ENCODE measurements around the gene TMEM187. TPM values are rescaled to one million over a fixed set of nuclear protein-coding genes. Genes with fewer than 3 reads are reported as not detected.
A peak's percentile ranks its signal among the peaks of the same experiment; 100 is the strongest.

Gene TMEM187
- total RNA-seq = 1 to 10 TPM; 3.5 to 8.6 (median 4.4) TPM
- polyA plus RNA-seq = 1 to 10 TPM; 3.6 to 9.3 (median 3.7) TPM

- Histone ChIP-seq H3K4me3 (peak within 1 kb of the TSS; percentile 55 to 78 (median 74)), H3K9me3 (no peaks in the 10 kb centered on the region), H3K4me1 (peaks cover 0 to 40% (median 33%) of the 10 kb centered on the region in 4 donors), H3K27me3 (peaks cover 0 to 5% (median 0%) of the 10 kb centered on the region in 3 donors), H3K27ac (peak within 1 kb of the TSS; percentile 97 to 98 (median 98)), H3K36me3 (no peaks in the 10 kb centered on the region)
- peak; percentile 94 for DNase-seq
- intact Hi-C loops (cut with DNase I) = no loop called here
- TF ChIP-seq EP300 (IDR thresholded peaks at IDR 0.05) (no peak), POLR2A (IDR thresholded peaks at IDR 0.05) (no peak), POLR2AphosphoS5 (IDR thresholded peaks at IDR 0.05) (peak; percentile 56 to 76 (median 60))
- TF ChIP-seq, protein P1, sequence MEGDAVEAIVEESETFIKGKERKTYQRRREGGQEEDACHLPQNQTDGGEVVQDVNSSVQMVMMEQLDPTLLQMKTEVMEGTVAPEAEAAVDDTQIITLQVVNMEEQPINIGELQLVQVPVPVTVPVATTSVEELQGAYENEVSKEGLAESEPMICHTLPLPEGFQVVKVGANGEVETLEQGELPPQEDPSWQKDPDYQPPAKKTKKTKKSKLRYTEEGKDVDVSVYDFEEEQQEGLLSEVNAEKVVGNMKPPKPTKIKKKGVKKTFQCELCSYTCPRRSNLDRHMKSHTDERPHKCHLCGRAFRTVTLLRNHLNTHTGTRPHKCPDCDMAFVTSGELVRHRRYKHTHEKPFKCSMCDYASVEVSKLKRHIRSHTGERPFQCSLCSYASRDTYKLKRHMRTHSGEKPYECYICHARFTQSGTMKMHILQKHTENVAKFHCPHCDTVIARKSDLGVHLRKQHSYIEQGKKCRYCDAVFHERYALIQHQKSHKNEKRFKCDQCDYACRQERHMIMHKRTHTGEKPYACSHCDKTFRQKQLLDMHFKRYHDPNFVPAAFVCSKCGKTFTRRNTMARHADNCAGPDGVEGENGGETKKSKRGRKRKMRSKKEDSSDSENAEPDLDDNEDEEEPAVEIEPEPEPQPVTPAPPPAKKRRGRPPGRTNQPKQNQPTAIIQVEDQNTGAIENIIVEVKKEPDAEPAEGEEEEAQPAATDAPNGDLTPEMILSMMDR (IDR thresholded peaks at IDR 0.05) = no peak
- WGBS, 2 donors = 0% methylated on average over 103 of the region's 103 CpGs
Measured at GRCh38 chrX:153972368-153973126, at the start of gene TMEM187. Gene TMEM187 (plus strand): TSS chrX:153972754. CDS start chrX:153982063, 9,309 bp downstream.

DNA sequence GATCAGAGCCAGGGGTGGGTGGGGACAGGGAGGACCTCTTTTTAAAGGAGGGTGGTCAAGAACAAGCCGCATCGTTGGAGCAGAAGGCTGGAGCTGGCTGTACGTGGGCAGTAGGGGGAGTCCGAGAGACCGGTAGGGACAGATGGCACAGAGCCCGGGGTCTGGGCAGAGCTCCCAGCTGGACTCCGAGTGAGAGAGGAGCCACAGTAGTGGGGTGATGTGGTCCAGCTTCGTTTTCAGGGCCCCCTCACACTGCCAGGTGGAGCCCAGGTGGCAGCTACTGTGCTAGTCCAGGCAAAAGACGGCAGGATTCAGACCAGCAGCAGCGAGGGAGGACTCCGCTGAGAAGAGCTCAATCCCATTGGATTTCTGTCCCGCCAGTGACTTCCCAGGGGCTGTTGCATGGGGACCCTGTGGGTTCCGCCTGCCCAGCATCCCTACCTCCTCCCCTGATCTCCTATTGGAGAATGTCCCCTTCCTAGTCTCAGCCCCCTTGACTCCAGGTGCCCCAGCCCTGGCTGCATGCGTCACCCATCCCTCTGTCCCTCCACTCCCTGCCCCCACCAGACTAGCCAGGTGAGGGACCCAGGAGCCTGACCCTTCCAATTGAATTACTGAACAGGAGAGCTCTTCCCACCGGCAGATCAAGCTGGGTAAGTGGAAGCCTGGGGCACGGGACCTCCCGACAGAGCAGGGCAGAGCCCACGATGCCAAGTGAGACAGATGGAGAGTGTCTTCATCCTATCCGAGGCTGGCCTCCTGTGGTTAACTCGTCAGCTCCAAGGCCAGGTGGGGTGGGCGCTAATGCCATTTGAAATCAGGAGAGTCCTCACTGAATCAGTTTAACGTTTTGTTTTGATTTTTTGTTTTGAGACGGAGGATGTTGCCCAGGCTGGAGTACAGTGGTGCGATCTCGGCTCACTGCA, 49.4 kb upstream of the TMEM187 start:
- Histone ChIP-seq H3K36me3 (no peaks in the 10 kb centered on the region), H3K9me3 (no peaks in the 10 kb centered on the region), H3K4me1 (peaks cover 0 to 42% (median 30%) of the 10 kb centered on the region in 4 donors), H3K27me3 (no peaks in the 10 kb centered on the region), H3K4me3 (no peak overlapping the region), H3K27ac (peak overlapping the region in 1 of 4 donors; percentile 11)
- 54 to 60% methylated on average over 25 of the region's 25 CpGs for WGBS, 2 donors
- intact Hi-C loops (cut with DNase I) = loop anchor here (2.0 kb wide), 1 partner anchor 94 kb away; no protein-coding TSS in a partner anchor
- TF ChIP-seq, protein P1 (IDR thresholded peaks at IDR 0.05) = peak; percentile 11 to 49 (median 22)
- TF ChIP-seq POLR2AphosphoS5 (IDR thresholded peaks at IDR 0.05) (peak in 2 of 4 donors; percentile 15 to 17), POLR2A (IDR thresholded peaks at IDR 0.05) (no peak), EP300 (IDR thresholded peaks at IDR 0.05) (no peak)
- DNase-seq = peak; percentile 94

GRCh38 chrX:153924149-153924861, 48.2 kb upstream of the TMEM187 start:
- intact Hi-C loops (cut with DNase I) = no loop called here
- Histone ChIP-seq H3K4me3 (no peak overlapping the region), H3K36me3 (no peaks in the 10 kb centered on the region), H3K27me3 (no peaks in the 10 kb centered on the region), H3K9me3 (no peaks in the 10 kb centered on the region), H3K27ac (peak overlapping the region in 3 of 4 donors; percentile 14 to 44 (median 22)), H3K4me1 (peaks cover 0 to 51% (median 37%) of the 10 kb centered on the region in 4 donors)
- TF ChIP-seq EP300 (IDR thresholded peaks at IDR 0.05) (no peak), POLR2AphosphoS5 (IDR thresholded peaks at IDR 0.05) (no peak), POLR2A (IDR thresholded peaks at IDR 0.05) (no peak)
- TF ChIP-seq, protein P1 (IDR thresholded peaks at IDR 0.05) = no peak
- DNase-seq = no peak
- 19 to 38% methylated on average over 14 of the region's 14 CpGs for WGBS, 2 donors

- DNase-seq = no peak
- H3K9me3 ChIP-seq = no peaks in the 10 kb centered on the region
- no peaks in the 10 kb centered on the region for H3K27me3 ChIP-seq
- H3K4me1 ChIP-seq = peaks cover 0 to 51% (median 38%) of the 10 kb centered on the region in 4 donors
- H3K4me3 ChIP-seq = peak overlapping the region in 3 of 4 donors; percentile 10 to 63 (median 22)
- intact Hi-C loops (cut with DNase I) = loop anchor here (5.0 kb wide), 1 partner anchor 133 kb away; the partner anchor contains the start of genes IDH3G and SSR4
- H3K27ac ChIP-seq = peak overlapping the region; percentile 90 to 96 (median 95)
- WGBS, 2 donors = 44 to 85% methylated on average over 4 of the region's 4 CpGs
- peaks cover 0 to 6% (median under 1%) of the 10 kb centered on the region in 4 donors for H3K36me3 ChIP-seq
- TF ChIP-seq, protein P1 (IDR thresholded peaks at IDR 0.05) = no peak
- no peak for TF ChIP-seq EP300 (IDR thresholded peaks at IDR 0.05)
- no peak for TF ChIP-seq POLR2AphosphoS5 (IDR thresholded peaks at IDR 0.05)
- TF ChIP-seq POLR2A (IDR thresholded peaks at IDR 0.05) = no peak
Measured at GRCh38 chrX:153925387-153925738, 47.2 kb upstream of the TMEM187 start.

Data from sigmoid colon (tissue), 7 donors.